ENCODE data around the gene MUC5B. TPM values are rescaled to one million over a fixed set of nuclear protein-coding genes. Genes with fewer than 3 reads are reported as not detected.
"Not testable (repeated sequence)": the region's sequence is repeated elsewhere in the genome, so short reads cannot be mapped to it uniquely, and the experiment has no call there.

MUC5B gene
- total RNA-seq, 1 experiment from 2014 or later, result 0.03 TPM

DNA sequence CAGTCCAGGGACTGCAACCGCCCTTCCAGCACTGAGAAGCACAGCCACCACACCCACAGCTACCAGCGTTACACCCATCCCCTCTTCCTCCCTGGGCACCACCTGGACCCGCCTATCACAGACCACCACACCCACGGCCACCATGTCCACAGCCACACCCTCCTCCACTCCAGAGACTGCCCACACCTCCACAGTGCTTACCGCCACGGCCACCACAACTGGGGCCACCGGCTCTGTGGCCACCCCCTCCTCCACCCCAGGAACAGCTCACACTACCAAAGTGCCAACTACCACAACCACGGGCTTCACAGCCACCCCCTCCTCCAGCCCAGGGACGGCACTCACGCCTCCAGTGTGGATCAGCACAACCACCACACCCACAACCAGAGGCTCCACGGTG is 19.9 kb downstream of the MUC5B start:
- DNase-seq (ENCODE audit: low read depth), result not testable (repeated sequence)

DNA sequence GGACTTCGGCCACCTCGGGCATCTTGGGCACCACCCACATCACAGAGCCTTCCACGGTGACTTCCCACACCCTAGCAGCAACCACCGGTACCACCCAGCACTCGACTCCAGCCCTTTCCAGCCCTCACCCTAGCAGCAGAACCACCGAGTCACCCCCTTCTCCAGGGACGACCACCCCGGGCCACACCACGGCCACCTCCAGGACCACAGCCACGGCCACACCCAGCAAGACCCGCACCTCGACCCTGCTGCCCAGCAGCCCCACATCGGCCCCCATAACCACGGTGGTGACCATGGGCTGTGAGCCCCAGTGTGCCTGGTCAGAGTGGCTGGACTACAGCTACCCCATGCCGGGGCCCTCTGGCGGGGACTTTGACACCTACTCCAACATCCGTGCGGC is 20.7 kb downstream of the MUC5B start:
- not testable (repeated sequence) for DNase-seq (ENCODE audit: low read depth)

DNA sequence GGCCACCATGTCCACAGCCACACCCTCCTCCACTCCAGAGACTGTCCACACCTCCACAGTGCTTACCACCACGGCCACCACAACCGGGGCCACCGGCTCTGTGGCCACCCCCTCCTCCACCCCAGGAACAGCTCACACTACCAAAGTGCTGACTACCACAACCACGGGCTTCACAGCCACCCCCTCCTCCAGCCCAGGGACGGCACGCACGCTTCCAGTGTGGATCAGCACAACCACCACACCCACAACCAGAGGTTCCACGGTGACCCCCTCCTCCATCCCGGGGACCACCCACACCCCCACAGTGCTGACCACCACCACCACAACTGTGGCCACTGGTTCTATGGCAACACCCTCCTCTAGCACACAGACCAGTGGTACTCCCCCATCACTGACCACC is 21.7 kb downstream of the MUC5B start:
- DNase-seq (ENCODE audit: low read depth), result not testable (repeated sequence)

DNA sequence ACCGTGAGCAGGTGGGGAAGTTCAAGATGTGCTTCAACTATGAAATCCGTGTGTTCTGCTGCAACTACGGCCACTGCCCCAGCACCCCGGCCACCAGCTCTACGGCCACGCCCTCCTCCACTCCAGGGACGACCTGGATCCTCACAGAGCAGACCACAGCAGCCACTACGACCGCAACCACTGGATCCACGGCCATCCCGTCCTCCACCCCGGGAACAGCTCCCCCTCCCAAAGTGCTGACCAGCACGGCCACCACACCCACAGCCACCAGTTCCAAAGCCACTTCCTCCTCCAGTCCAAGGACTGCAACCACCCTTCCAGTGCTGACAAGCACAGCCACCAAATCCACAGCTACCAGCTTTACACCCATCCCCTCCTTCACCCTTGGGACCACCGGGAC is 22.9 kb downstream of the MUC5B start:
- DNase-seq (ENCODE audit: low read depth), result not testable (repeated sequence)

DNA sequence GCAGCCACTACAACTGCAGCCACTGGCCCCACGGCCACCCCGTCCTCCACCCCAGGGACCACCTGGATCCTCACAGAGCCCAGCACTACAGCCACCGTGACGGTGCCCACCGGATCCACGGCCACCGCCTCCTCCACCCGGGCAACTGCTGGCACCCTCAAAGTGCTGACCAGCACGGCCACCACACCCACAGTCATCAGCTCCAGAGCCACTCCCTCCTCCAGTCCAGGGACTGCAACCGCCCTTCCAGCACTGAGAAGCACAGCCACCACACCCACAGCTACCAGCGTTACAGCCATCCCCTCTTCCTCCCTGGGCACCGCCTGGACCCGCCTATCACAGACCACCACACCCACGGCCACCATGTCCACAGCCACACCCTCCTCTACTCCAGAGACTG is 23.4 kb downstream of the MUC5B start:
- DNase-seq (ENCODE audit: low read depth), result not testable (repeated sequence)

DNA sequence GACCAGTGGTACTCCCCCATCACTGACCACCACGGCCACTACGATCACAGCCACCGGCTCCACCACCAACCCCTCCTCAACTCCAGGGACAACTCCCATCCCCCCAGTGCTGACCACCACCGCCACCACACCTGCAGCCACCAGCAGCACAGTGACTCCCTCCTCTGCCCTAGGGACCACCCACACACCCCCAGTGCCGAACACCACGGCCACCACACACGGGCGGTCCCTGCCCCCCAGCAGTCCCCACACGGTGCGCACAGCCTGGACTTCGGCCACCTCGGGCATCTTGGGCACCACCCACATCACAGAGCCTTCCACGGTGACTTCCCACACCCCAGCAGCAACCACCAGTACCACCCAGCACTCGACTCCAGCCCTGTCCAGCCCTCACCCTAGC is 24.2 kb downstream of the MUC5B start:
- not testable (repeated sequence) for DNase-seq (ENCODE audit: low read depth)

DNA sequence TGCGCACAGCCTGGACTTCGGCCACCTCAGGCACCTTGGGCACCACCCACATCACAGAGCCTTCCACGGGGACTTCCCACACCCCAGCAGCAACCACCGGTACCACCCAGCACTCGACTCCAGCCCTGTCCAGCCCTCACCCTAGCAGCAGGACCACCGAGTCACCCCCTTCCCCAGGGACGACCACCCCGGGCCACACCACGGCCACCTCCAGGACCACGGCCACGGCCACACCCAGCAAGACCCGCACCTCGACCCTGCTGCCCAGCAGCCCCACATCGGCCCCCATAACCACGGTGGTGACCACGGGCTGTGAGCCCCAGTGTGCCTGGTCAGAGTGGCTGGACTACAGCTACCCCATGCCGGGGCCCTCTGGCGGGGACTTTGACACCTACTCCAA is 26.1 kb downstream of the MUC5B start:
- not testable (repeated sequence) for DNase-seq (ENCODE audit: low read depth)

DNA sequence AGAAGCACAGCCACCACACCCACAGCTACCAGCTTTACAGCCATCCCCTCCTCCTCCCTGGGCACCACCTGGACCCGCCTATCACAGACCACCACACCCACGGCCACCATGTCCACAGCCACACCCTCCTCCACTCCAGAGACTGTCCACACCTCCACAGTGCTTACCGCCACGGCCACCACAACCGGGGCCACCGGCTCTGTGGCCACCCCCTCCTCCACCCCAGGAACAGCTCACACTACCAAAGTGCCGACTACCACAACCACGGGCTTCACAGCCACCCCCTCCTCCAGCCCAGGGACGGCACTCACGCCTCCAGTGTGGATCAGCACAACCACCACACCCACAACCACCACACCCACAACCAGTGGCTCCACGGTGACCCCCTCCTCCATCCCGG is 27.5 kb downstream of the MUC5B start:
- not testable (repeated sequence) for DNase-seq (ENCODE audit: low read depth)

DNA sequence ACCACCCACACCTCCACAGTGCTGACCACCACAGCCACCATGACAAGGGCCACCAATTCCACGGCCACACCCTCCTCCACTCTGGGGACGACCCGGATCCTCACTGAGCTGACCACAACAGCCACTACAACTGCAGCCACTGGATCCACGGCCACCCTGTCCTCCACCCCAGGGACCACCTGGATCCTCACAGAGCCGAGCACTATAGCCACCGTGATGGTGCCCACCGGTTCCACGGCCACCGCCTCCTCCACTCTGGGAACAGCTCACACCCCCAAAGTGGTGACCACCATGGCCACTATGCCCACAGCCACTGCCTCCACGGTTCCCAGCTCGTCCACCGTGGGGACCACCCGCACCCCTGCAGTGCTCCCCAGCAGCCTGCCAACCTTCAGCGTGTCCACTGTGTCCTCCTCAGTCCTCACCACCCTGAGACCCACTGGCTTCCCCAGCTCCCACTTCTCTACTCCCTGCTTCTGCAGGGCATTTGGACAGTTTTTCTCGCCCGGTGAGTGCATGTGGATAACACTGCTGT is 28.4 kb downstream of the MUC5B start:
- DNase-seq (ENCODE audit: low read depth), result no peak

DNA sequence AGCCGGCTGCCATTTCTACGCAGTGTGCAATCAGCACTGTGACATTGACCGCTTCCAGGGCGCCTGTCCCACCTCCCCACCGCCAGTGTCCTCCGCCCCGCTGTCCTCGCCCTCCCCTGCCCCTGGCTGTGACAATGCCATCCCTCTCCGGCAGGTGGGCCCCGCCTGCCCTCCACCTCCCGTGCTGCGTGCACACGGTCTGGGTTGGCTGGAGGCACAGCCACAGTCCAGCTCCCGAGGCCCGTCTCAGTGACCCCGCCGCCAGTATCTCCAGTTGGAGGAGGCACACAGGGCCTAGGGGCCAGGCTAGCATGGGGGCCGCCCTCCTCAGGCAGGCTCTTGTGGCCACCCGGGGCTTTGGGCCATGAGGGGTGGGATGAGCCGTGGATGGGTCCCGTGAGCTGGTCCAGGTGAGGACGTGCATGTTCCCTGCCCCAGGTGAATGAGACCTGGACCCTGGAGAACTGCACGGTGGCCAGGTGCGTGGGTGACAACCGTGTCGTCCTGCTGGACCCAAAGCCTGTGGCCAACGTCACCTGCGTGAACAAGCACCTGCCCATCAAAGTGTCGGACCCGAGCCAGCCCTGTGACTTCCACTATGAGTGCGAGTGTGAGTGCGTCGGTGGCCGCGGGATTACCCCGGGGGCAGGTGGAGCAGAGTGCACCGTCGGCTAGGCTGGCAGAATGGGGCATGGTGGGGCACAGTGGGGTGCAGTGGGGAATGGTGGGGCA is 29.7 kb downstream of the MUC5B start:
- DNase-seq (ENCODE audit: low read depth), result no peak

DNA sequence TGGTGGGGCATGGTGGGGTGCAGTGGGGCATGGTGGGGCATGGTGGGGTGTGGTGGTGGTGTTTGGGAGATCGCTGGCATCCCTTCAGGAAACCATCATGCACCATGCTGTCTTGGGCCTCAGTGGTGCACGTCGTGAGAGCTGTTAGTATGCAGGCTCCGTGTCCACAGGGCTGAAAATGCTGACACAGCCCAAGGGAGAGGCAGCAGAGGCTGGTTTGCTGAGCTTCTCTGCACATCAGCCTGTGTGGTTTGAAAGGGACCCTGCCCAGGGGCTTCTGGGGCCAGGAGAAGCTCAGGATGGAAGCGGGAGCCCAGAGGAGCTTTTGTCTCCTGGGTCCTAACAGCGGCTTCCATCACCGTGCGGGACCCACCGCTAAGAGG is 30.2 kb downstream of the MUC5B start:
- no peak for DNase-seq (ENCODE audit: low read depth)

DNA sequence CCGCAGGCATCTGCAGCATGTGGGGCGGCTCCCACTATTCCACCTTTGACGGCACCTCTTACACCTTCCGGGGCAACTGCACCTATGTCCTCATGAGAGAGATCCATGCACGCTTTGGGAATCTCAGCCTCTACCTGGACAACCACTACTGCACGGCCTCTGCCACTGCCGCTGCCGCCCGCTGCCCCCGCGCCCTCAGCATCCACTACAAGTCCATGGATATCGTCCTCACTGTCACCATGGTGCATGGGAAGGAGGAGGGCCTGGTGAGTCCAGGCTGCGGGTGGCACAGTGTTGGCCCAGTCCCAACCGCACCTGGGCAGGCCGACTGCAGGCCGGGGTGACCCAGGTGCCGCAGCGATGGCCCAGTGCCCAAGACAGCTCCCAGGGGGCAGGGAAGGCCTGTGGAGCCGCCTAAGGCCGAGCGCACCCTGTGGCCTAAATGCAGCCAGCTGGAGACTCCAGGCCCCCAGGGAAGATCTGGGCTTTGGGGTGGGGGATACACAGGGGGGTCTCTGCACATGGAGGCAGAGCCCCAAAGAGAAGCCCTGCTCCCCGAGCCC is 31.3 kb downstream of the MUC5B start:
- no peak for DNase-seq (ENCODE audit: low read depth)

DNA sequence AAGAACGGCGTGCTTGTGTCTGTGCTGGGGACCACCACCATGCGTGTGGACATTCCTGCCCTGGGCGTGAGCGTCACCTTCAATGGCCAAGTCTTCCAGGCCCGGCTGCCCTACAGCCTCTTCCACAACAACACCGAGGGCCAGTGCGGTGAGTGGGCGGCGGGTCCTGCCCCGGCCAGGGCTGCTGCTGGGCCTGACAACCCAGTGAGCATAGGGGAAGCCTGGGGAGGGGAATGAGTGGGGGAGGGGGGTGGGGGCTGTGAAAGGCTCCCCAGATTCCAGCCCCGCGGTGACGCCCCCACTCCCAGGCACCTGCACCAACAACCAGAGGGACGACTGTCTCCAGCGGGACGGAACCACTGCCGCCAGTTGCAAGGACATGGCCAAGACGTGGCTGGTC is 31.9 kb downstream of the MUC5B start:
- DNase-seq (ENCODE audit: low read depth), result no peak

DNA sequence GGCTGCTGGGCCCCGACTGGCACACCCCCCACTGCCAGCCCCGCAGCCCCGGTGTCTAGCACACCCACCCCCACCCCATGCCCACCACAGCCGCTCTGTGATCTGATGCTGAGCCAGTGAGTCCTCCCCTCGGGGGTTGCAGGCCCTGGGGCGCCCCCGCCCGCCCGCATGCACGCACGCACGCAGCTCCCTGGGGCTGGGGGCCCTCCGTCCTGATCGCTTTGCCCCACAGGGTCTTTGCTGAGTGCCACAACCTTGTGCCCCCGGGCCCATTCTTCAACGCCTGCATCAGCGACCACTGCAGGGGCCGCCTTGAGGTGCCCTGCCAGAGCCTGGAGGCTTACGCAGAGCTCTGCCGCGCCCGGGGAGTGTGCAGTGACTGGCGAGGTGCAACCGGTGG is 32.3 kb downstream of the MUC5B start:
- DNase-seq (ENCODE audit: low read depth), result no peak

DNA sequence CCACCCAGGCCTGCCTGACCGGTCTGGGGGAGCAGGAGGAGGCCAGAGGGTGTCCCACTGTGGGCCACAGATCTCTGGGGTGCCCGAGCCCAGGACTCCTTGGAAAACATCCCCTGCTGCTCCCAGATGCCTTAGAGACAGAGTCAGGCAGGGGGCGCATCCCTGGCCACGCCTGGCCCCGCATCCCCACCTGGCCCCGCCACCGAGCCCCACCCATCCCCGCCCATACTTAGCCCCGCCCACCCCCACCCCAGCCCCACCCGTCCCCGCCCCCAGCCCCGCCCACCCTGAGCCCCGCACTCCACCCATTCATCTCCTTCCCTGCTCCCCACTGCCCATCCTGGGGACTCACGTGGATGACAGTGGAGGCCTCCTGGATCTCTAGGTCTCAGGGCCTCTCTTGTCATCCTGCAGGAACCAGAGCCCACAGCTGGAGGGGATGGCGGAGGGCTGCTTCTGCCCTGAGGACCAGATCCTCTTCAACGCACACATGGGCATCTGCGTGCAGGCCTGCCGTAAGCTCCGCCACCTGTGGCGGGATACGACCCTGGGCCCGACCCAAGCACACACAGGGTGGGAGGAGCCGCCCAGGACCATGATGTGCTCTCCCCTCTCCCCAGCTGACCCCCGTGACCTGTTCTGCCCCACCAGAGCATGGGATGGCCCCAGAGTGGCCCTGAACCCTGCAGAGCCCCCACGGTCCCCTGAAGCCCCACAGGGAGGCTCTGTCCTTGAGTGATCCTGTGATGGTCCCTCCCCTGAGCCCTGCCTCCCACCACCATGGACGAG is 33.6 kb downstream of the MUC5B start:
- DNase-seq (ENCODE audit: low read depth), result no peak

DNA sequence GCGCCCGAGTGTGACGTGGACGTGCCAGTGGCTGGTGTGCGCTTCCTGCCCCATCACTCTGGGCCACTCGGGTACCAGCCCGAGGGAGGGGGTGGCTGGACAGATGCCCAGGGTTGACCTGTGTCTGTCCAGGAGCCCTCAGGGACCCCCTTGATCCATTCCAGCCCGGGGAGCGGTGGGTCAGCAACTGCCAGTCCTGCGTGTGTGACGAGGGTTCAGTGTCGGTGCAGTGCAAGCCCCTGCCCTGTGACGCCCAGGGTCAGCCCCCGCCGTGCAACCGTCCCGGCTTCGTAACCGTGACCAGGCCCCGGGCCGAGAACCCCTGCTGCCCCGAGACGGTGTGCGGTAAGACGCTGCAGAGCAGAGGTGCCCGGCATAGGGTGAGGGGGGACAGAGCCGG is 34.5 kb downstream of the MUC5B start:
- no peak for DNase-seq (ENCODE audit: low read depth)

DNA sequence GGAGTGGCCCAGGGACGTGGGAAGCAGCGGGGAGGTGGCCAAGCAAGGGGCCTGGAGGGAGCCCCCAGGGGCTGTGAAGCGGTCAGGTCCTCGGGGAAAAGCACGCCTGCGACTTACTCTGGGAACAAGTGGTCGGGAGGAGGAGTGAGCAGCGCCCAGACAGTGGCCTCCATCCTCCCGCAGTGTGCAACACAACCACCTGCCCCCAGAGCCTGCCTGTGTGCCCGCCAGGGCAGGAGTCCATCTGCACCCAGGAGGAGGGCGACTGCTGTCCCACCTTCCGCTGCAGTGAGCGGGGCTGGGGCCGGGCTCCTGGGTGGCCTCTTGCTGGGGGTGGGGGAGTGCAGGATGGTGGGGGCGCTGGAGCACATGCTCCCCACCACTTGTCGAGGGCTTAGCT is 35.0 kb downstream of the MUC5B start:
- DNase-seq (ENCODE audit: low read depth), result no peak

DNA sequence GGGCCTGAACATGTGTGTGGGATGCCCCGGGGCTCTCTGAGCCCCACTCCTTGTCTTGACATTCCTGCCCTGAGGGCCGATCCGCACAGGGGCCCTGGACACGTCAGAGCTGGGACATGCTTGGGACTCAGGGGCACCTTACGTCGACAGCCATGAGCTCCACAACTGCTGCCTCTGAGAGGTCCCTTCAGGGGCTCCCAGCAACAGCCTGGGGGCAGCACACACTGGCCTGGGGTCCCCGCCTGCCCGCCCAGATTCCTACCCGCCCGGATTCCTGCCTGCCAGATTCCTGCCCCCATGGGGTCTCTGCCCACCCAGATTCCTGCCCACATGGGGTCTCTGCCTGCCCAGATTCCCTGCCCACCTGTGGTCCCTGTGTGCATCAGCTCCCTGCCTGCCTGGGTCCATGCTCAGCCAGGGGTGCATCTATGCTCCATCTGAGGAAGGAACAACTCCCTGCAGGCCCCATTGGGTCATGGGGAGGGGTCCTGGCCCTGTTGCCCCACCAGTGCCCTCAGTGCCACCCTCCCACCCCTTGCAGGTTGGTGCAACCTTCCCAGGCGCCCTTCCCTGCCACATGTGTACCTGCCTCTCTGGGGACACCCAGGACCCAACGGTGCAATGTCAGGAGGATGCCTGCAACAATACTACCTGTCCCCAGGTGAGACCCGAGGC is 35.7 kb downstream of the MUC5B start:
- DNase-seq (ENCODE audit: low read depth), result no peak

DNA sequence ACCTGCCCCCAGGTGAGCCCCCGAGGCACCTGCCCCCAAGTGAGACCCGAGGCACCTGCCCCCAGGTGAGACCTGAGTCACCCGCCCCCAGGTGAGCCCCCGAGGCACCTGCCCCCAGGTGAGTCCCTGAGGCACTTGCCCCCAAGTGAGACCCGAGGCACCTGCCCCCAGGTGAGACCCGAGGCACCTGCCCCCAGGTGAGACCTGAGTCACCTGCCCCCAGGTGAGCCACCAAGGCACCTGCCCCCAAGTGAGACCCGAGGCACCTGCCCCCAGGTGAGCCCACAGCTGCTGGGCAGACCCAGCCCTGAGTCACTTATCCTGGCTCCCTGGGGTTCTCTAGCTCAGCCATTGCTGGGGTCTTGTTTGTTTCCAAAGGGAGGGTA is 36.2 kb downstream of the MUC5B start:
- no peak for DNase-seq (ENCODE audit: low read depth)

DNA sequence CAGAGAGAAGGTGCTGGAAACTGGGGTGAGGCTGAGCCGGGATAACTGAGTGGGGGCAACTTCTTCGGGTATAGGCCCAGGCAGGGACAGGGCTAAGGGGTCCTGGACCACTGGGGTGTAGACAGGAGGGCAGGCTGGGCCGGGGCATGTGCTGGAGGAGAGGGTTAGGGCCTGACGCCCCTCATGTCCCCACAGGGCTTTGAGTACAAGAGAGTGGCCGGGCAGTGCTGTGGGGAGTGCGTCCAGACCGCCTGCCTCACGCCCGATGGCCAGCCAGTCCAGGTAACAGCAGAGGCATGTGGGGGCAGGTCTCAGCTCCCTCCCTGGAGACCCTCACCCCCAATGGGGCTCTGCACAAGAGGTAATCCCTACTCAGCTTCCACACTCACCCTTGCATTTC is 36.7 kb downstream of the MUC5B start:
- DNase-seq (ENCODE audit: low read depth), result no peak

DNA sequence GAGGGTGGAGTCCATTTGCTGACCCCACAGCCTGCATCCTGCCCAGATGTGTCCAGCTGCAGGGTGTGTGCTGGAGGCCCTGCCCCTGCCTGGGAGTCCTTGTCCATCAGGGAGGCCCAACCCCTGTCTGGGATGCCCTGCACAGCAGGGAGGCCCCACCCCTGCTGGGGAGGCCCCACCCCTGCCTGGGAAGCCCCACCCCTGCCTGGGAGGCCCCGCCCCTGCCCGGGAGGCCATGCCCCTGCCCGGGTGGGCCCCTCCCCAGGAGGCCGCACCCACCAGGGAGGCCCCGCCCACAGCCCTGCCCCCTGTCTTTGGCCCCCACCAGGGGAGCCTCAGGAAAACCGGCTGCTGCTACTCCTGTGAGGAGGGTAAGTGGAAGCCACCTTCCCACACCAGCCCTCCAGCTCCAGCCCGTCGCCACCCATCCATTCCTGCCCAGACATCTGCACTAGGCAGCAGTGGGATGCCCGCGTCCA is 37.2 kb downstream of the MUC5B start:
- DNase-seq (ENCODE audit: low read depth), result no peak

DNA sequence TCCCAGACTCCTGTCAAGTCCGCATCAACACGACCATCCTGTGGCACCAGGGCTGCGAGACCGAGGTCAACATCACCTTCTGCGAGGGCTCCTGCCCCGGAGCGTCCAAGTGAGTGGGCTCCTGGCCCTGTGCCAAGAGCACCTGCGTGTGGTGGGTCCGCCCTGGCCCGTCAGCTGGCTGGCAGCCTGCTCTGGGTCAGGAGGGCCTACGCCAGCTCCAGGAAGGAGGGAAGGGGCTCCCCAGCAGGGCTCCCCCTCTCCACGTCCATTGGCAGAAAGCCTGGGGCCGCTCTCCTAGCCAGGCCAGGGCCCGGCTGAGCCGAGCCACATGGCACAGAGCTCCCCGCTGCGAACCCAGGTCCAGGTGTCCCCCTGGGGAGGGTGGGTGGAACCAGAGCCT is 37.8 kb downstream of the MUC5B start:
- no peak for DNase-seq (ENCODE audit: low read depth)
